ENCODE data around the gene HOPX.

Gene HOPX

DNA sequence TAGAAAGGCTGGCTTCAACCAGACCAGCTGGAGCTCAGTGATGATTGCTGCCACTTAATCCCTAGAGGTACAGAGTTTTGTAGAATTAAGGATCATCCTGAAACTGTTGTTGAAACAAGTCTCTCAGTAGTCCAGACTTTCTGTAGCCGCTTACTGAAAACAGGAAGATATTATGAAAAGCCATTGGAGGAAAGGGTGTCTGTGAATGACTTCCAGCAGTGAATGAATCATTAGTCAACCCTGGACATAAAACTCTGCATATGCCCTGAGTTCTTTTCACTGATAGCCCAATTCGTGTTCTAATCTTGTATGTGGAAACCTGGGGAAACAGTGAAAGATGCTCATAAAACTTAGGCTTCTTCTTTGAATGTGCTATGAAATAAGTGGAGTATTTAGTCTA is 14.8 kb downstream of the HOPX start:
- TF ChIP-seq POLR2AphosphoS5 (IDR thresholded peaks at IDR 0.05; ENCODE audit: low read depth, low read length) = no peak
- TF ChIP-seq, protein P1, sequence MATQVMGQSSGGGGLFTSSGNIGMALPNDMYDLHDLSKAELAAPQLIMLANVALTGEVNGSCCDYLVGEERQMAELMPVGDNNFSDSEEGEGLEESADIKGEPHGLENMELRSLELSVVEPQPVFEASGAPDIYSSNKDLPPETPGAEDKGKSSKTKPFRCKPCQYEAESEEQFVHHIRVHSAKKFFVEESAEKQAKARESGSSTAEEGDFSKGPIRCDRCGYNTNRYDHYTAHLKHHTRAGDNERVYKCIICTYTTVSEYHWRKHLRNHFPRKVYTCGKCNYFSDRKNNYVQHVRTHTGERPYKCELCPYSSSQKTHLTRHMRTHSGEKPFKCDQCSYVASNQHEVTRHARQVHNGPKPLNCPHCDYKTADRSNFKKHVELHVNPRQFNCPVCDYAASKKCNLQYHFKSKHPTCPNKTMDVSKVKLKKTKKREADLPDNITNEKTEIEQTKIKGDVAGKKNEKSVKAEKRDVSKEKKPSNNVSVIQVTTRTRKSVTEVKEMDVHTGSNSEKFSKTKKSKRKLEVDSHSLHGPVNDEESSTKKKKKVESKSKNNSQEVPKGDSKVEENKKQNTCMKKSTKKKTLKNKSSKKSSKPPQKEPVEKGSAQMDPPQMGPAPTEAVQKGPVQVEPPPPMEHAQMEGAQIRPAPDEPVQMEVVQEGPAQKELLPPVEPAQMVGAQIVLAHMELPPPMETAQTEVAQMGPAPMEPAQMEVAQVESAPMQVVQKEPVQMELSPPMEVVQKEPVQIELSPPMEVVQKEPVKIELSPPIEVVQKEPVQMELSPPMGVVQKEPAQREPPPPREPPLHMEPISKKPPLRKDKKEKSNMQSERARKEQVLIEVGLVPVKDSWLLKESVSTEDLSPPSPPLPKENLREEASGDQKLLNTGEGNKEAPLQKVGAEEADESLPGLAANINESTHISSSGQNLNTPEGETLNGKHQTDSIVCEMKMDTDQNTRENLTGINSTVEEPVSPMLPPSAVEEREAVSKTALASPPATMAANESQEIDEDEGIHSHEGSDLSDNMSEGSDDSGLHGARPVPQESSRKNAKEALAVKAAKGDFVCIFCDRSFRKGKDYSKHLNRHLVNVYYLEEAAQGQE (IDR thresholded peaks at IDR 0.05; ENCODE audit: insufficient read depth in 1 of 2, low read depth in 2 of 2, low read length in 2 of 2) = no peak
- no peak for TF ChIP-seq TAF1 (IDR thresholded peaks at IDR 0.05; ENCODE audit: borderline replicate concordance, insufficient read depth, low read length)
- TF ChIP-seq SIN3A (IDR thresholded peaks at IDR 0.05; ENCODE audit: borderline replicate concordance, insufficient read depth, low read length) = no peak
- no peak for TF ChIP-seq FOXP2 (optimal IDR thresholded peaks at IDR 0.05; ENCODE audit: borderline replicate concordance, extremely low read depth, extremely low read length, insufficient read depth)

DNA sequence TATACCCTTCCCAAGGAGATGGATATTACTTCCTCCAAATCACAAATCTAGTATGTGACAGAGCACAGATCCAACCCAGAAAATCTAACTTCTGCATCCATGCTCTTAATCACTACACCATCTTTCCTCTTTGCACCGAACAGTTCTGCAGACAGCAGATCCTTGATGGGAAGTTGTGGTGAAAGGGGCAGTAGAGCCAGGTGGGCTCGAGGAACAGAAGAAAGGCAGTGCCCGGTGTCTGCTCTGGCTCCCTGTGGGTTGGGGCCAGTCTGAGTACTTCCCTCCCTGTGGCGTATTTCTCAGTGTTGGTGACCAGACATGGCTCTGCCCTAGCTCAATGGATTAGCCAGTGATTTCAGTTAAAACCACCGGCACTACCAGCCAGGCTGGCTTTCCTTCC is 15.3 kb downstream of the HOPX start:
- TF ChIP-seq POLR2AphosphoS5 (IDR thresholded peaks at IDR 0.05; ENCODE audit: low read depth, low read length) = no peak
- TF ChIP-seq FOXP2 (optimal IDR thresholded peaks at IDR 0.05; ENCODE audit: borderline replicate concordance, extremely low read depth, extremely low read length, insufficient read depth) = no peak
- no peak for TF ChIP-seq TAF1 (IDR thresholded peaks at IDR 0.05; ENCODE audit: borderline replicate concordance, insufficient read depth, low read length)
- TF ChIP-seq SIN3A (IDR thresholded peaks at IDR 0.05; ENCODE audit: borderline replicate concordance, insufficient read depth, low read length) = no peak
- TF ChIP-seq, protein P1 (IDR thresholded peaks at IDR 0.05; ENCODE audit: insufficient read depth in 1 of 2, low read depth in 2 of 2, low read length in 2 of 2) = no peak

DNA sequence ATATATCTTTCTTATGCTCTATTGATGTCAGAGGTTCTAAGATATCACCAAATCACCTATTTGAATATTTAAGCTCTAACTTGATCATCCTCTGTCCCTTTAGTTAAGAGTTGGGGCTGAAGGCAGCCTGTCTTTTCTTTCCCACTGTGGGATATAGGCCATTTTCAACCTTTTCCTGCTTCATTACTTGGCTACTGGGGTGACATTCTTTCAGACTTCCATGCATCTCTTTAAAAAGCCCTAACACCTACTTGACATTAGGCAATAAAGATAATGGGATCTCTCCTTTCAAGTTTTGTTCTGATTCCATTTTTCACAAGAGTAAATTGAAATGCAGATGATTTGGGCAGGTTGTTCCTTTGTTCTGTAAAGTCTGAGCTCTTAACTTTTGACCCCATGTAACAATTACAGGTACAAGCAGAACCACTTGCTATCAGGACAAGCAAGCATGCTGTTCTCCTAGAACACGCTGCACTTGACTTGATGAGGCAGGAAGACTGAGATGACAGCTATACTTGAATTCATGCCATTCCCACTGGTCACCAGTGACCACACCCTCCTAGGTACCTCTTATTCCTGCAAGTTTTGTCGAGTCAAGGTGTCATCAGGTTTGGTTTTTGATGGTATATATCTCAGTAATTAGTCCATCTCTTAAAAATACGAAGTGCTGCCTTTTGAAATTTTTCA is 18.2 kb downstream of the HOPX start:
- no peak for TF ChIP-seq POLR2AphosphoS5 (IDR thresholded peaks at IDR 0.05; ENCODE audit: low read depth, low read length)
- TF ChIP-seq TAF1 (IDR thresholded peaks at IDR 0.05; ENCODE audit: borderline replicate concordance, insufficient read depth, low read length) = no peak
- TF ChIP-seq FOXP2 (optimal IDR thresholded peaks at IDR 0.05; ENCODE audit: borderline replicate concordance, extremely low read depth, extremely low read length, insufficient read depth) = no peak
- TF ChIP-seq, protein P1 (IDR thresholded peaks at IDR 0.05; ENCODE audit: insufficient read depth in 1 of 2, low read depth in 2 of 2, low read length in 2 of 2) = no peak
- no peak for TF ChIP-seq SIN3A (IDR thresholded peaks at IDR 0.05; ENCODE audit: borderline replicate concordance, insufficient read depth, low read length)

DNA sequence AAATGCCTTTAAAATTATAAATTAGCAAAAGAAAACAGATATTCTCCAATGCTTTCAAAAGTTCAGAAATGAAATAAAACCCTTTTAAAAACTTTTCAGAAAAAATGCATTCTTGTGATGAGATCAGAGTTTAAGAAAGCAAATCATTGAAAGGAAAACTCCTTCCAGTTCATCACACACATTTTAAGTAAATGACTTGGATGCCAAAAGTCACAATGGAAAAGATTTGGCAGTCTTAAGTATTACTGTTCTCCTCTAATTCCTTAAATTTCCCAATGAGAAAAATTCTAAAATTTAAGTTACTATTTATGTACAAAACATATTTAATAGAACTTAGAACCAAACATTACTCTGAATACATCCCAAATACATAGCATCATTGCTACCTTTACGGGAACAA is 21.1 kb downstream of the HOPX start:
- TF ChIP-seq, protein P1 (IDR thresholded peaks at IDR 0.05; ENCODE audit: insufficient read depth in 1 of 2, low read depth in 2 of 2, low read length in 2 of 2) = no peak
- TF ChIP-seq TAF1 (IDR thresholded peaks at IDR 0.05; ENCODE audit: borderline replicate concordance, insufficient read depth, low read length) (no peak), FOXP2 (optimal IDR thresholded peaks at IDR 0.05; ENCODE audit: borderline replicate concordance, extremely low read depth, extremely low read length, insufficient read depth) (no peak), POLR2AphosphoS5 (IDR thresholded peaks at IDR 0.05; ENCODE audit: low read depth, low read length) (no peak), SIN3A (IDR thresholded peaks at IDR 0.05; ENCODE audit: borderline replicate concordance, insufficient read depth, low read length) (no peak)
